Endothelial cell of umbilical vein (primary cell): Measurements from ENCODE around the gene HEYL. TPM values are rescaled to one million over a fixed set of nuclear protein-coding genes. Genes with fewer than 3 reads are reported as not detected.

ENCODE experiments used
- BruUV-seq: library from RNA; stranded (reverse); fragments of 400-500 nt; replicated peaks from 2 replicates; lab custom pipeline; 2021; lab: Mats Ljungman, UMichigan
- CTCF ChIA-PET: fragments of 300-600, 350-600 bp; sonication (Branson Sonifier 250); formaldehyde crosslinking; loops from one replicate; lab custom pipeline; 2021; ENCODE audit warnings: antibody characterized with exemption, inconsistent platforms; lab: Charles Lee
- POLR2A ChIA-PET: fragments of 300-600, 350-600 bp; sonication (Branson Sonifier 250); formaldehyde crosslinking; loops from one replicate; lab custom pipeline; 2021; ENCODE audit warnings: antibody characterized with exemption, inconsistent platforms; lab: Charles Lee
- DNase-seq: peaks from one replicate; pipeline ENCODE4 v3.0.0-alpha.2; 2011; ENCODE audit warnings: low read depth, low spot score
- FAIRE-seq: peaks from 2 replicates; lab custom pipeline; 2011; peaks lifted over from hg19 to GRCh38; lab: Jason Lieb, UNC
- H2AFZ ChIP-seq: 2 replicates; pipeline ENCODE4 v1.6.0; 2012; ENCODE audit warnings: low read depth, low read length, control low read depth, inconsistent platforms
- H3K27ac ChIP-seq: 2 replicates; pipeline ENCODE4 v1.5.1; 2011; ENCODE audit warnings: low read depth, mild to moderate bottlenecking, control low read depth, low read length, moderate library complexity; ENCODE audit not compliant: insufficient read depth
- H3K27me3 ChIP-seq, 2 experiments: 2 replicates each; pipeline versions ENCODE4 v1.6.0 to v1.6.1; 2011; ENCODE audit warnings: low read length in 2 of 2, mixed read lengths in 1 of 2; ENCODE audit not compliant: control insufficient read depth in 2 of 2, insufficient read depth in 2 of 2
- H3K36me3 ChIP-seq, 2 experiments: 2 replicates in 1 of 2; 3 replicates in 1 of 2; pipeline ENCODE4 v1.5.1; 2011; ENCODE audit warnings: low read length in 2 of 2, mild to moderate bottlenecking in 1 of 2, moderate library complexity in 1 of 2; ENCODE audit not compliant: control insufficient read depth in 2 of 2, insufficient read depth in 2 of 2; ENCODE audit errors: extremely low read depth in 1 of 2
- H3K4me1 ChIP-seq: 3 replicates; pipeline ENCODE4 v1.5.1; 2011; ENCODE audit warnings: mild to moderate bottlenecking, low read length; ENCODE audit not compliant: control insufficient read depth, insufficient read depth; ENCODE audit errors: extremely low read depth
- H3K4me2 ChIP-seq: 2 replicates; pipeline ENCODE4 v1.6.1; 2011; ENCODE audit warnings: low read length, control low read depth, mixed read lengths; ENCODE audit not compliant: insufficient read depth
- H3K4me3 ChIP-seq, 3 experiments: fragments of 200-600 bp in 1 of 3; sonication (generic), shearing (Covaris generic) in 1 of 3; replicated peaks in 1 of 3; 2 replicates each; pipeline ENCODE4 v1.5.1; 2011 to 2016; ENCODE audit warnings: control low read depth in 3 of 3, low read length in 3 of 3, mild to moderate bottlenecking in 2 of 3, inconsistent platforms in 1 of 3, low read depth in 1 of 3, moderate library complexity in 1 of 3; ENCODE audit not compliant: insufficient read depth in 1 of 3
- H3K79me2 ChIP-seq: 2 replicates; pipeline ENCODE4 v1.6.0; 2012; ENCODE audit warnings: low read length, inconsistent platforms; ENCODE audit not compliant: control insufficient read depth, insufficient read depth
- H3K9ac ChIP-seq: replicated peaks from 2 replicates; pipeline ENCODE3; 2011; ENCODE audit warnings: low read length, control low read depth; ENCODE audit not compliant: insufficient read depth; ENCODE audit errors: extremely low read depth
- H3K9me1 ChIP-seq: replicated peaks from 3 replicates; pipeline ENCODE4 v1.6.0; 2011; ENCODE audit warnings: mild to moderate bottlenecking, low read length; ENCODE audit not compliant: control insufficient read depth, insufficient read depth; ENCODE audit errors: extremely low read depth
- H3K9me3 ChIP-seq: replicated peaks from 2 replicates; pipeline ENCODE4 v1.5.1; 2012; ENCODE audit warnings: low read length, inconsistent platforms; ENCODE audit not compliant: control insufficient read depth, insufficient read depth
- H4K20me1 ChIP-seq: replicated peaks from 2 replicates; pipeline ENCODE3; 2011; ENCODE audit warnings: mild to moderate bottlenecking, low read length; ENCODE audit not compliant: control insufficient read depth, insufficient read depth; ENCODE audit errors: extremely low read depth
- EZH2 ChIP-seq: IDR thresholded peaks from 2 replicates; pipeline ENCODE4 v1.6.1; 2012; ENCODE audit warnings: borderline replicate concordance, low read depth, mild to moderate bottlenecking, moderate library complexity, low read length, inconsistent platforms; ENCODE audit not compliant: severe bottlenecking
- FOS ChIP-seq: IDR thresholded peaks from 2 replicates; pipeline ENCODE4 v1.6.1; 2011; ENCODE audit warnings: mild to moderate bottlenecking, low read length, moderate library complexity, borderline replicate concordance; ENCODE audit not compliant: insufficient read depth
- GATA2 ChIP-seq: IDR thresholded peaks from 2 replicates; pipeline ENCODE4 v1.7.0; 2011; ENCODE audit warnings: low read depth, mild to moderate bottlenecking, moderate library complexity, mixed read lengths, low read length; ENCODE audit not compliant: insufficient read length, insufficient read depth
- JUN ChIP-seq: IDR thresholded peaks from 2 replicates; pipeline ENCODE4 v1.6.1; 2011; ENCODE audit warnings: borderline replicate concordance, low read depth; ENCODE audit not compliant: insufficient read length, insufficient read depth
- MAX ChIP-seq: IDR thresholded peaks from 2 replicates; pipeline ENCODE4 v1.6.1; 2011; ENCODE audit not compliant: insufficient read depth, insufficient read length
- MYC ChIP-seq: IDR thresholded peaks from one replicate; pipeline ENCODE4 v1.6.1; 2011; ENCODE audit warnings: mild to moderate bottlenecking, low read depth, low read length
- POLR2A ChIP-seq: IDR thresholded peaks from 2 replicates; pipeline ENCODE4 v1.6.1; 2012; ENCODE audit warnings: low read depth, mild to moderate bottlenecking, control low read depth, low read length
- POLR2AphosphoS5 ChIP-seq: IDR thresholded peaks from 2 replicates; pipeline ENCODE4 v1.6.1; 2012; ENCODE audit warnings: low read depth, mild to moderate bottlenecking, control low read depth, low read length, moderate library complexity; ENCODE audit not compliant: insufficient read depth
- dilution Hi-C: fragments of 300-500 bp; cut with MboI; formaldehyde crosslinking; loops from one replicate; pipeline ENCODE4 v1.15.0; 2019; ENCODE audit warnings: low sequenced_read_pairs; ENCODE audit not compliant: extremely low pct_ligation_motif_present
- intact Hi-C: fragments of 100-400 bp; cut with micrococcal nuclease; formaldehyde crosslinking; loops from one replicate; pipeline ENCODE4 v1.10.0; 2022
- polyA plus RNA-seq, 4 experiments: library from polyadenylated mRNA; depleted of rRNA in 3 of 4; stranded (reverse) in 3 of 4; unstranded in 1 of 4; fragments of >200 nt; gene quantifications; 2 replicates each; pipeline versions ENCODE4 v1.2.1 to v1.2.3, GENCODE V29; 2011 to 2012; ENCODE audit warnings: missing spikeins in 1 of 4
- total RNA-seq: library from RNA; stranded (reverse); gene quantifications from 2 replicates; pipeline ENCODE4 v1.2.3, GENCODE V29; 2021
- TF ChIP-seq, protein P1 (sequence below), 2 donors: IDR thresholded peaks; 1 replicate in 1 of 2; 2 replicates in 1 of 2; pipeline ENCODE4 v1.5.1; 2011; ENCODE audit warnings: low read length in 2 of 2, mild to moderate bottlenecking in 2 of 2, moderate library complexity in 2 of 2, control low read depth in 1 of 2, inconsistent platforms in 1 of 2, low read depth in 1 of 2; ENCODE audit not compliant: insufficient read depth in 1 of 2; ENCODE audit errors: extremely low read depth in 1 of 2

The HEYL gene
- total and polyA plus RNA-seq, 2 donors (not counting 3 experiments of a cell fraction or from before 2014, with no cell fraction given): not detected

- H3K36me3 ChIP-seq: no peaks in the 10 kb centered on the region
- no peaks in the 10 kb centered on the region for H3K4me1 ChIP-seq
- H3K27me3 ChIP-seq: peaks cover 10 to 14% of the 10 kb centered on the region in 2 experiments
- no peak overlapping the region for H3K4me3 ChIP-seq
- no peak overlapping the region for H3K27ac ChIP-seq
- no peaks in the 10 kb centered on the region for H3K9me3 ChIP-seq
- H3K4me2 ChIP-seq: no peak overlapping the region
- dilution Hi-C loops (no loop called here), intact Hi-C loops (loop anchor here (1.0 kb wide), 1 partner anchor 52 kb away; no protein-coding TSS in a partner anchor)
- H3K9me1 ChIP-seq: no peaks in the 10 kb centered on the region
- H3K9ac ChIP-seq: no peak overlapping the region
- DNase-seq (peak; percentile 37), FAIRE-seq (peak; percentile 88)
- no peaks in the 10 kb centered on the region for H4K20me1 ChIP-seq
- CTCF ChIA-PET: interaction anchor here (0.6 to 9.7 kb wide), 37 partner anchors 8 to 559 kb away, joined by 3 to 440 read pairs (median 4); partner anchors contain the start of genes HPCAL4, NT5C1A and PABPC4
- H3K79me2 ChIP-seq: no peaks in the 10 kb centered on the region
- TF ChIP-seq, protein P1, sequence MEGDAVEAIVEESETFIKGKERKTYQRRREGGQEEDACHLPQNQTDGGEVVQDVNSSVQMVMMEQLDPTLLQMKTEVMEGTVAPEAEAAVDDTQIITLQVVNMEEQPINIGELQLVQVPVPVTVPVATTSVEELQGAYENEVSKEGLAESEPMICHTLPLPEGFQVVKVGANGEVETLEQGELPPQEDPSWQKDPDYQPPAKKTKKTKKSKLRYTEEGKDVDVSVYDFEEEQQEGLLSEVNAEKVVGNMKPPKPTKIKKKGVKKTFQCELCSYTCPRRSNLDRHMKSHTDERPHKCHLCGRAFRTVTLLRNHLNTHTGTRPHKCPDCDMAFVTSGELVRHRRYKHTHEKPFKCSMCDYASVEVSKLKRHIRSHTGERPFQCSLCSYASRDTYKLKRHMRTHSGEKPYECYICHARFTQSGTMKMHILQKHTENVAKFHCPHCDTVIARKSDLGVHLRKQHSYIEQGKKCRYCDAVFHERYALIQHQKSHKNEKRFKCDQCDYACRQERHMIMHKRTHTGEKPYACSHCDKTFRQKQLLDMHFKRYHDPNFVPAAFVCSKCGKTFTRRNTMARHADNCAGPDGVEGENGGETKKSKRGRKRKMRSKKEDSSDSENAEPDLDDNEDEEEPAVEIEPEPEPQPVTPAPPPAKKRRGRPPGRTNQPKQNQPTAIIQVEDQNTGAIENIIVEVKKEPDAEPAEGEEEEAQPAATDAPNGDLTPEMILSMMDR (IDR thresholded peaks at IDR 0.05; ENCODE audit: extremely low read depth in 1 of 2, insufficient read depth in 1 of 2, low read depth in 1 of 2, low read length in 2 of 2): peak; percentile 82 to 89
- TF ChIP-seq GATA2 (no peak), EZH2 (no peak)
- POLR2A ChIA-PET: interaction anchor here (0.8 kb wide), 1 partner anchor 13 kb away, joined by 4 read pairs; no protein-coding TSS in a partner anchor
- no TSS peak for BruUV-seq
- peak overlapping the region; percentile 72 for H2AFZ ChIP-seq
Observed at GRCh38 chr1:39657923-39658485, 18.6 kb upstream of the HEYL start.

DNA sequence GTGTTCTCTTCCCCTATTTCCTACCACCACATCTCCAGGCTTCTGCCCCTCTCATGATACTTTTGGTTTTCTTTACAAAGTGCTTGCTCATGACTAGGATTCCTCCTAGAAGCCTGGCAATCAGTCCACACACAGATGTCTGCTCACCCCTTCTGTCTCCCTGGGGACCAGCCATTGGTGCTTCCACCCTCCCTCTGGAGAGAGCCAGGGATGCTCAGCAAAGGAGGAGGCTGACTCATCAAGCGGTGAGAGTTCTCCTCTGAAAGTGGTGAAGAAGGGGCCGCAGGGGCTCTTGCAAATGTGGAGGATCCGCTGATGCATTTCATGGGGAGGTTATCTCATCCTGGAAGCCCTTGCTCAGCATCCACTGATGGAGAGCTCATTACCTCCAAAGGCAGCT is 18.0 kb upstream of the HEYL start:
- no peaks in the 10 kb centered on the region for H3K36me3 ChIP-seq
- BruUV-seq: no TSS peak
- FAIRE-seq (no peak), DNase-seq (no peak)
- no peak overlapping the region for H2AFZ ChIP-seq
- H3K4me3 ChIP-seq: no peak overlapping the region
- dilution Hi-C loops (no loop called here), intact Hi-C loops (no loop called here)
- no peaks in the 10 kb centered on the region for H3K79me2 ChIP-seq
- peaks cover 10 to 14% of the 10 kb centered on the region in 2 experiments for H3K27me3 ChIP-seq
- no peaks in the 10 kb centered on the region for H3K9me1 ChIP-seq
- ChIA-PET POLR2A (no interaction called here), CTCF (interaction anchor here (0.6 to 9.7 kb wide), 34 partner anchors 8 to 559 kb away, joined by 3 to 440 read pairs (median 4); partner anchors contain the start of genes HPCAL4, NT5C1A and PABPC4)
- H3K27ac ChIP-seq: no peak overlapping the region
- no peaks in the 10 kb centered on the region for H3K9me3 ChIP-seq
- H3K4me2 ChIP-seq: no peak overlapping the region
- no peak for TF ChIP-seq MYC
- TF ChIP-seq GATA2: no peak
- TF ChIP-seq JUN: no peak
- TF ChIP-seq EZH2: no peak
- TF ChIP-seq FOS: no peak
- TF ChIP-seq POLR2AphosphoS5: no peak
- TF ChIP-seq, protein P1 (IDR thresholded peaks at IDR 0.05; ENCODE audit: extremely low read depth in 1 of 2, insufficient read depth in 1 of 2, low read depth in 1 of 2, low read length in 2 of 2): no peak
- no peak for TF ChIP-seq POLR2A
- no peak for TF ChIP-seq MAX
- no peak overlapping the region for H3K9ac ChIP-seq
- no peaks in the 10 kb centered on the region for H4K20me1 ChIP-seq
- H3K4me1 ChIP-seq: no peaks in the 10 kb centered on the region
